WTC11 (cell line): ENCODE data around the gene YWHAH. TPM values are rescaled to one million over a fixed set of nuclear protein-coding genes. Genes with fewer than 3 reads are reported as not detected.
A peak's percentile ranks its signal among the peaks of the same experiment; 100 is the strongest.

Experiments used
- ATAC-seq: fragments of 200-7000 bp; cut with Tn5 transposase; 2 replicates; pipeline ENCODE4 v1.10.0; 2021; ENCODE audit warnings: mild to moderate bottlenecking, moderate library complexity
- CTCF ChIA-PET: fragments of 300-600 bp; sonication (Branson Sonifier 250); formaldehyde crosslinking; loops from one replicate; lab custom pipeline; 2021; ENCODE audit warnings: antibody characterized with exemption; lab: Charles Lee
- POLR2A ChIA-PET: fragments of 350-600 bp; sonication (Branson Sonifier 250); formaldehyde crosslinking; loops from one replicate; lab custom pipeline; 2021; ENCODE audit warnings: antibody characterized with exemption; lab: Charles Lee
- DNase-seq: peaks from one replicate; pipeline ENCODE4 v3.0.0; 2021; ENCODE audit warnings: low spot score
- H3K27ac Mint-ChIP-seq: 2 replicates; pipeline ENCODE4 v1.8.0; 2021; ENCODE audit warnings: mixed read lengths
- H3K27me3 Mint-ChIP-seq: 2 replicates; pipeline ENCODE4 v1.8.0; 2021; ENCODE audit warnings: low read depth, mild to moderate bottlenecking, moderate library complexity, mixed read lengths
- H3K36me3 Mint-ChIP-seq: 2 replicates; pipeline ENCODE4 v1.8.0; 2021; ENCODE audit warnings: mixed read lengths
- H3K4me1 Mint-ChIP-seq: 2 replicates; pipeline ENCODE4 v1.8.0; 2022; ENCODE audit warnings: mixed read lengths
- H3K4me3 Mint-ChIP-seq: 2 replicates; pipeline ENCODE4 v1.8.0; 2021; ENCODE audit warnings: mild to moderate bottlenecking, moderate library complexity, mixed read lengths
- H3K9me3 Mint-ChIP-seq: 2 replicates; pipeline ENCODE4 v1.8.0; 2021; ENCODE audit warnings: mixed read lengths
- ARID4B ChIP-seq: sonication (generic); formaldehyde crosslinking; IDR thresholded peaks from 2 replicates; pipeline ENCODE4 v1.8.0; 2023; ENCODE audit warnings: missing genetic modification reagents, mild to moderate bottlenecking, borderline replicate concordance
- ATF2 ChIP-seq: sonication (generic); formaldehyde crosslinking; IDR thresholded peaks from 2 replicates; pipeline ENCODE4 v1.8.1; 2022; ENCODE audit warnings: low read depth, missing genetic modification reagents, borderline replicate concordance
- ELF4 ChIP-seq: sonication (generic); formaldehyde crosslinking; IDR thresholded peaks from 2 replicates; pipeline ENCODE4 v1.8.1; 2022; ENCODE audit warnings: low read depth, mild to moderate bottlenecking, moderate library complexity, missing genetic modification reagents
- EMX1 ChIP-seq: fragments of 250-450 bp; sonication (Bioruptor Pico); IDR thresholded peaks from 2 replicates; pipeline ENCODE4 v1.8.0; 2021; ENCODE audit warnings: mild to moderate bottlenecking
- ESRRA ChIP-seq: sonication (generic); formaldehyde crosslinking; IDR thresholded peaks from 2 replicates; pipeline ENCODE4 v1.8.1; 2022; ENCODE audit warnings: mild to moderate bottlenecking, missing genetic modification reagents, borderline replicate concordance
- FOXK1 ChIP-seq: sonication (generic); formaldehyde crosslinking; IDR thresholded peaks from 2 replicates; pipeline ENCODE4 v1.8.0; 2022; ENCODE audit warnings: mild to moderate bottlenecking, moderate library complexity, missing genetic modification reagents
- FOXP4 ChIP-seq: sonication (generic); formaldehyde crosslinking; IDR thresholded peaks from 2 replicates; pipeline ENCODE4 v1.8.0; 2022; ENCODE audit warnings: mild to moderate bottlenecking, missing genetic modification reagents
- IRF2 ChIP-seq: sonication (generic); formaldehyde crosslinking; IDR thresholded peaks from 2 replicates; pipeline ENCODE4 v1.8.0; 2022; ENCODE audit warnings: low read depth, missing genetic modification reagents, borderline replicate concordance
- JUN ChIP-seq: sonication (generic); formaldehyde crosslinking; IDR thresholded peaks from 2 replicates; pipeline ENCODE4 v1.8.0; 2023; ENCODE audit warnings: mild to moderate bottlenecking, missing genetic modification reagents
- MLX ChIP-seq: sonication (generic); formaldehyde crosslinking; IDR thresholded peaks from 2 replicates; pipeline ENCODE4 v1.8.1; 2023; ENCODE audit warnings: mild to moderate bottlenecking, missing genetic modification reagents, moderate library complexity
- MXD4 ChIP-seq: fragments of 250-450 bp; sonication (Bioruptor Pico); IDR thresholded peaks from 2 replicates; pipeline ENCODE4 v1.8.0; 2021; ENCODE audit warnings: mild to moderate bottlenecking, moderate library complexity, borderline replicate concordance
- NFYB ChIP-seq: sonication (generic); formaldehyde crosslinking; conservative IDR thresholded peaks from 2 replicates; pipeline ENCODE4 v1.8.0; 2022; ENCODE audit warnings: low read depth, missing genetic modification reagents
- OVOL2 ChIP-seq: fragments of 250-450 bp; sonication (Bioruptor Pico); IDR thresholded peaks from 2 replicates; pipeline ENCODE4 v1.9.0; 2021; ENCODE audit warnings: mild to moderate bottlenecking, borderline replicate concordance
- SP1 ChIP-seq: sonication (generic); formaldehyde crosslinking; conservative IDR thresholded peaks from 2 replicates; pipeline ENCODE4 v1.8.1; 2022; ENCODE audit warnings: missing genetic modification reagents
- ZNF219 ChIP-seq: sonication (generic); formaldehyde crosslinking; IDR thresholded peaks from 2 replicates; pipeline ENCODE4 v1.8.0; 2023; ENCODE audit warnings: missing genetic modification reagents, mild to moderate bottlenecking, borderline replicate concordance
- ZNF232 ChIP-seq: sonication (generic); formaldehyde crosslinking; IDR thresholded peaks from 2 replicates; pipeline ENCODE4 v1.8.0; 2022; ENCODE audit warnings: mild to moderate bottlenecking, missing genetic modification reagents
- ZNF263 ChIP-seq: sonication (generic); formaldehyde crosslinking; IDR thresholded peaks from 2 replicates; pipeline ENCODE4 v1.8.1; 2022; ENCODE audit warnings: low read depth, mild to moderate bottlenecking, moderate library complexity, missing genetic modification reagents
- ZNF396 ChIP-seq: fragments of 250-450 bp; sonication (Bioruptor Pico); IDR thresholded peaks from 2 replicates; pipeline ENCODE4 v1.8.0; 2021; ENCODE audit warnings: mild to moderate bottlenecking, moderate library complexity, borderline replicate concordance
- ZNF423 ChIP-seq: fragments of 250-450 bp; sonication (Bioruptor Pico); IDR thresholded peaks from 2 replicates; pipeline ENCODE4 v2.1.2; 2022; ENCODE audit warnings: mild to moderate bottlenecking, moderate library complexity
- total RNA-seq: library from RNA; stranded (reverse); gene quantifications from 3 replicates; pipeline ENCODE4 v1.2.3, GENCODE V29; 2021
- TF ChIP-seq, protein P1 (sequence below): fragments of 250-450 bp; sonication (Bioruptor Pico); IDR thresholded peaks from 2 replicates; pipeline ENCODE4 v1.9.0; 2021; ENCODE audit warnings: moderate library complexity, mild to moderate bottlenecking, inconsistent platforms, borderline replicate concordance
- TF ChIP-seq, protein P2 (sequence below): sonication (generic); formaldehyde crosslinking; IDR thresholded peaks from 2 replicates; pipeline ENCODE4 v1.8.1; 2023; ENCODE audit warnings: mild to moderate bottlenecking, missing genetic modification reagents

YWHAH gene
- total RNA-seq, 1 experiment from 2014 or later, result 203 TPM

- ChIA-PET CTCF (interaction anchor here (0.8 to 1.7 kb wide), 2 partner anchors 18 to 80 kb away, joined by 3 to 8 read pairs; no protein-coding TSS in a partner anchor), POLR2A (interaction anchor here (0.5 kb wide), 1 partner anchor 41 kb away, joined by 6 read pairs; no protein-coding TSS in a partner anchor)
- H3K4me3 Mint-ChIP-seq, result no peak overlapping the region
- H3K4me1 Mint-ChIP-seq, result peaks cover 48% of the 10 kb centered on the region
- TF ChIP-seq JUN, result no peak
- no peak for TF ChIP-seq SP1 (CRISPR knock-in tag)
- TF ChIP-seq FOXP4 (CRISPR knock-in tag), result no peak
- no peak for TF ChIP-seq MXD4 (CRISPR knock-in tag)
- no peak for TF ChIP-seq MLX (CRISPR knock-in tag)
- TF ChIP-seq ZNF232, result no peak
- no peak for TF ChIP-seq ELF4 (CRISPR knock-in tag)
- TF ChIP-seq IRF2 (CRISPR knock-in tag), result no peak
- TF ChIP-seq EMX1 (CRISPR knock-in tag), result no peak
- no peak for TF ChIP-seq ZNF263 (CRISPR knock-in tag)
- no peak for TF ChIP-seq ZNF423 (CRISPR knock-in tag)
- peak overlapping the region; percentile 19 for H3K27ac Mint-ChIP-seq
- no peaks in the 10 kb centered on the region for H3K9me3 Mint-ChIP-seq
- peak; percentile 27; the same call in 1 of the 2 replicates for ATAC-seq
- H3K27me3 Mint-ChIP-seq, result no peaks in the 10 kb centered on the region
- peaks cover 47% of the 10 kb centered on the region for H3K36me3 Mint-ChIP-seq
- no peak for DNase-seq
These were observed 7.7 kb downstream of the YWHAH start for GRCh38 chr22:31952094-31952401.

- H3K36me3 Mint-ChIP-seq, result peaks cover 48% of the 10 kb centered on the region
- TF ChIP-seq ZNF219 (CRISPR knock-in tag) (no peak), ATF2 (CRISPR knock-in tag) (no peak), MLX (CRISPR knock-in tag) (no peak), ZNF396 (CRISPR knock-in tag) (no peak), OVOL2 (CRISPR knock-in tag) (no peak), ARID4B (CRISPR knock-in tag) (no peak), NFYB (CRISPR knock-in tag) (no peak), FOXK1 (CRISPR knock-in tag) (no peak), ZNF423 (CRISPR knock-in tag) (no peak), ESRRA (CRISPR knock-in tag) (no peak)
- TF ChIP-seq, protein P1, sequence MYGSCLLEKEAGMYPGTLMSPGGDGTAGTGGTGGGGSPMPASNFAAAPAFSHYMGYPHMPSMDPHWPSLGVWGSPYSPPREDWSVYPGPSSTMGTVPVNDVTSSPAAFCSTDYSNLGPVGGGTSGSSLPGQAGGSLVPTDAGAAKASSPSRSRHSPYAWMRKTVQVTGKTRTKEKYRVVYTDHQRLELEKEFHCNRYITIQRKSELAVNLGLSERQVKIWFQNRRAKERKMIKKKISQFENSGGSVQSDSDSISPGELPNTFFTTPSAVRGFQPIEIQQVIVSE (CRISPR knock-in tag), result no peak
- TF ChIP-seq, protein P2, sequence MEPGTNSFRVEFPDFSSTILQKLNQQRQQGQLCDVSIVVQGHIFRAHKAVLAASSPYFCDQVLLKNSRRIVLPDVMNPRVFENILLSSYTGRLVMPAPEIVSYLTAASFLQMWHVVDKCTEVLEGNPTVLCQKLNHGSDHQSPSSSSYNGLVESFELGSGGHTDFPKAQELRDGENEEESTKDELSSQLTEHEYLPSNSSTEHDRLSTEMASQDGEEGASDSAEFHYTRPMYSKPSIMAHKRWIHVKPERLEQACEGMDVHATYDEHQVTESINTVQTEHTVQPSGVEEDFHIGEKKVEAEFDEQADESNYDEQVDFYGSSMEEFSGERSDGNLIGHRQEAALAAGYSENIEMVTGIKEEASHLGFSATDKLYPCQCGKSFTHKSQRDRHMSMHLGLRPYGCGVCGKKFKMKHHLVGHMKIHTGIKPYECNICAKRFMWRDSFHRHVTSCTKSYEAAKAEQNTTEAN (CRISPR knock-in tag), result no peak
These were observed 8.1 kb downstream of the YWHAH start for GRCh38 chr22:31952472-31952871.

More at GRCh38 chr22:31952472-31952871, 8.1 kb downstream of the YWHAH start:
- ATAC-seq (no peak), DNase-seq (no peak)
- peaks cover 44% of the 10 kb centered on the region for H3K4me1 Mint-ChIP-seq
- ChIA-PET POLR2A (interaction anchor here (0.5 kb wide), 1 partner anchor 42 kb away, joined by 6 read pairs; no protein-coding TSS in a partner anchor), CTCF (interaction anchor here (0.8 to 1.7 kb wide), 3 partner anchors 18 to 126 kb away, joined by 3 to 8 read pairs (median 3); no protein-coding TSS in a partner anchor)
- H3K27ac Mint-ChIP-seq, result no peak overlapping the region; the same call in 1 of the 2 replicates
- H3K9me3 Mint-ChIP-seq, result no peaks in the 10 kb centered on the region
- H3K27me3 Mint-ChIP-seq, result no peaks in the 10 kb centered on the region
- no peak overlapping the region for H3K4me3 Mint-ChIP-seq
